ENCODE measurements around the gene CMIP.

DNA sequence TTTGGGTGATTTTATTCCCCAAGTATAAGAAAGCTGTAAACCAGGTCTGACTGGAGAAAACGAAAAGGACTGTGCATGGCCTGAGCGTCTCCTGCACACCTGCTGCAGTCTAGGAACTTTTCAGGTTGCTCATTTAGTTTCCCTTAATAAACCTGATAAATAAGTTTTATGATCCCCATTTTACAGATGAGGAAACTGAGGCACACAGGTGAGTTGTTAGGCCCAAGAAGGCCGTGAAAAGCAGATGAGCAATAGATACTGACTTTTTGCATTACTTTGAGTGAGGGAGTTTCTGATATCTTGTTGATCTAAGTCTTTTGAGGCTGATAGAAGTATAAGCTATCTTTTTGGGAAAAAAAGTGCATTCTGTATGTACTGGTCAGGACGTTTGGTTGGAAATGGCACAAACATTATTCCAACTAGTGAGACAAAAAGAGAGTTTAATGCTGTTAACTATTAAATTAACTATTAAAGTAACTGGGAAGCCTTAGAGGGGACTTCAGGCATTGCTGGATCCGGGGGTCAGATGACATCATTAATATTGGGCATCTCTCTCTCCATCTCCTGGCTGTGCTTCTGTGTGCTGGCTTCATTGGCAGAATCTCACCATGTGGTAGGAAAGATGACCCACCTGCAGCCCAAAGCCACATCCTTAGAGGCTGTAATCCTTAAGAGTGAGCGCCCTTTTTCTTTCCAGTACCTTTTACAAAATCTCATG, 163.4 kb downstream of the CMIP start:
- TF ChIP-seq, protein P1, sequence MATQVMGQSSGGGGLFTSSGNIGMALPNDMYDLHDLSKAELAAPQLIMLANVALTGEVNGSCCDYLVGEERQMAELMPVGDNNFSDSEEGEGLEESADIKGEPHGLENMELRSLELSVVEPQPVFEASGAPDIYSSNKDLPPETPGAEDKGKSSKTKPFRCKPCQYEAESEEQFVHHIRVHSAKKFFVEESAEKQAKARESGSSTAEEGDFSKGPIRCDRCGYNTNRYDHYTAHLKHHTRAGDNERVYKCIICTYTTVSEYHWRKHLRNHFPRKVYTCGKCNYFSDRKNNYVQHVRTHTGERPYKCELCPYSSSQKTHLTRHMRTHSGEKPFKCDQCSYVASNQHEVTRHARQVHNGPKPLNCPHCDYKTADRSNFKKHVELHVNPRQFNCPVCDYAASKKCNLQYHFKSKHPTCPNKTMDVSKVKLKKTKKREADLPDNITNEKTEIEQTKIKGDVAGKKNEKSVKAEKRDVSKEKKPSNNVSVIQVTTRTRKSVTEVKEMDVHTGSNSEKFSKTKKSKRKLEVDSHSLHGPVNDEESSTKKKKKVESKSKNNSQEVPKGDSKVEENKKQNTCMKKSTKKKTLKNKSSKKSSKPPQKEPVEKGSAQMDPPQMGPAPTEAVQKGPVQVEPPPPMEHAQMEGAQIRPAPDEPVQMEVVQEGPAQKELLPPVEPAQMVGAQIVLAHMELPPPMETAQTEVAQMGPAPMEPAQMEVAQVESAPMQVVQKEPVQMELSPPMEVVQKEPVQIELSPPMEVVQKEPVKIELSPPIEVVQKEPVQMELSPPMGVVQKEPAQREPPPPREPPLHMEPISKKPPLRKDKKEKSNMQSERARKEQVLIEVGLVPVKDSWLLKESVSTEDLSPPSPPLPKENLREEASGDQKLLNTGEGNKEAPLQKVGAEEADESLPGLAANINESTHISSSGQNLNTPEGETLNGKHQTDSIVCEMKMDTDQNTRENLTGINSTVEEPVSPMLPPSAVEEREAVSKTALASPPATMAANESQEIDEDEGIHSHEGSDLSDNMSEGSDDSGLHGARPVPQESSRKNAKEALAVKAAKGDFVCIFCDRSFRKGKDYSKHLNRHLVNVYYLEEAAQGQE (IDR thresholded peaks at IDR 0.05; ENCODE audit: low read depth), result no peak
- TF ChIP-seq NFIC (IDR thresholded peaks at IDR 0.05) (no peak), EGR1 (IDR thresholded peaks at IDR 0.05) (no peak), TAF1 (IDR thresholded peaks at IDR 0.05; ENCODE audit: low read depth) (no peak), CREB1 (IDR thresholded peaks at IDR 0.05; ENCODE audit: low read depth) (no peak), EP300 (IDR thresholded peaks at IDR 0.05; ENCODE audit: borderline replicate concordance) (no peak), TEAD4 (IDR thresholded peaks at IDR 0.05) (no peak)
